GM23338 (cell line): ENCODE results near the gene MLKL. TPM values are rescaled to one million over a fixed set of nuclear protein-coding genes. Genes with fewer than 3 reads are reported as not detected.

Experiments
- ATAC-seq: fragments of 200-7000 bp; cut with Tn5 transposase; 3 replicates; pipeline ENCODE4 v1.9.1; 2020
- DNase-seq: peaks from one replicate; pipeline ENCODE4 v3.0.0-alpha.2; 2015; ENCODE audit warnings: low spot score
- H2AFZ ChIP-seq: fragments of 200-600 bp; sonication (generic); 2 replicates; pipeline ENCODE4 v1.8.0; 2016; ENCODE audit warnings: antibody characterized with exemption, mild to moderate bottlenecking, moderate library complexity
- H3F3A ChIP-seq: fragments of 200-600 bp; sonication (generic); replicated peaks from 2 replicates; pipeline ENCODE4 v1.8.0; 2017; ENCODE audit warnings: antibody characterized with exemption, mixed run types, low read depth
- H3K27ac ChIP-seq: fragments of 200-600 bp; sonication (generic); 2 replicates; pipeline ENCODE4 v1.6.1; 2016; ENCODE audit warnings: low read depth
- H3K27me3 ChIP-seq: fragments of 200-600 bp; sonication (generic); 2 replicates; pipeline ENCODE4 v1.8.0; 2016; ENCODE audit warnings: mild to moderate bottlenecking, mixed run types, moderate library complexity; ENCODE audit not compliant: insufficient read depth
- H3K36me3 ChIP-seq: fragments of 200-600 bp; sonication (generic); 2 replicates; pipeline ENCODE4 v1.8.0; 2016; ENCODE audit warnings: mild to moderate bottlenecking; ENCODE audit not compliant: insufficient read depth
- H3K4me1 ChIP-seq: fragments of 200-600 bp; sonication (generic); 2 replicates; pipeline ENCODE4 v1.8.0; 2016; ENCODE audit warnings: mild to moderate bottlenecking, moderate library complexity; ENCODE audit not compliant: insufficient read depth
- H3K4me2 ChIP-seq: fragments of 200-600 bp; sonication (generic); 2 replicates; pipeline ENCODE4 v1.7.1; 2017; ENCODE audit warnings: mixed run types
- H3K4me3 ChIP-seq: fragments of 200-600 bp; sonication (generic); 2 replicates; pipeline ENCODE4 v1.6.1; 2016; ENCODE audit warnings: mixed run types
- H3K79me2 ChIP-seq: fragments of 200-600 bp; sonication (generic); replicated peaks from 2 replicates; pipeline ENCODE4 v1.8.0; 2017; ENCODE audit warnings: mild to moderate bottlenecking; ENCODE audit not compliant: insufficient read depth
- H3K9me2 ChIP-seq: fragments of 200-600 bp; sonication (generic); 2 replicates; pipeline ENCODE4 v1.8.0; 2017; ENCODE audit not compliant: insufficient read depth
- H4K20me1 ChIP-seq: fragments of 200-600 bp; sonication (generic); replicated peaks from 2 replicates; pipeline ENCODE4 v1.8.0; 2017; ENCODE audit warnings: mild to moderate bottlenecking; ENCODE audit not compliant: insufficient read depth
- H3K27ac Mint-ChIP-seq: 2 replicates; pipeline ENCODE4 v1.8.0; 2020; ENCODE audit warnings: inconsistent platforms, mild to moderate bottlenecking, moderate library complexity, mixed read lengths
- H3K27me3 Mint-ChIP-seq: 3 replicates; pipeline ENCODE4 v1.8.0; 2022; ENCODE audit warnings: low read depth, mild to moderate bottlenecking, moderate library complexity, mixed read lengths, inconsistent platforms; ENCODE audit not compliant: insufficient read depth, poor library complexity
- H3K36me3 Mint-ChIP-seq: 3 replicates; pipeline ENCODE4 v1.8.0; 2021; ENCODE audit warnings: low read depth, mild to moderate bottlenecking, inconsistent platforms, moderate library complexity, mixed read lengths
- H3K4me1 Mint-ChIP-seq: 3 replicates; pipeline ENCODE4 v1.8.0; 2020; ENCODE audit warnings: mild to moderate bottlenecking, inconsistent platforms, mixed read lengths
- H3K4me3 Mint-ChIP-seq: 3 replicates; pipeline ENCODE4 v1.8.0; 2021; ENCODE audit warnings: moderate library complexity, mild to moderate bottlenecking, inconsistent platforms, mixed read lengths
- H3K9me3 Mint-ChIP-seq: 3 replicates; pipeline ENCODE4 v1.8.0; 2020; ENCODE audit warnings: moderate library complexity, mild to moderate bottlenecking, inconsistent platforms, mixed read lengths
- CREB1 ChIP-seq: fragments of 250-450 bp; sonication (Bioruptor Pico); IDR thresholded peaks from 2 replicates; pipeline ENCODE4 v1.5.0; 2020; ENCODE audit warnings: low read depth, mild to moderate bottlenecking, moderate library complexity
- EZH2 ChIP-seq: fragments of 200-600 bp; sonication (generic); IDR thresholded peaks from one replicate; pipeline ENCODE4 v1.8.0; 2017; ENCODE audit warnings: antibody characterized with exemption, mild to moderate bottlenecking, low read depth; ENCODE audit not compliant: unreplicated experiment
- JUNB ChIP-seq: IDR thresholded peaks from one replicate; pipeline ENCODE4 v1.6.1; 2016; ENCODE audit warnings: antibody characterized with exemption; ENCODE audit not compliant: unreplicated experiment
- POLR2AphosphoS5 ChIP-seq: IDR thresholded peaks from 2 replicates; pipeline ENCODE4 v1.6.1; 2016; ENCODE audit warnings: antibody characterized with exemption, low read depth
- STAT1 ChIP-seq: IDR thresholded peaks from one replicate; pipeline ENCODE4 v1.6.1; 2016; ENCODE audit warnings: antibody characterized with exemption; ENCODE audit not compliant: unreplicated experiment
- ZNF114 ChIP-seq: fragments of 250-450 bp; sonication (Bioruptor Pico); IDR thresholded peaks from 2 replicates; pipeline ENCODE4 v1.5.0; 2020; ENCODE audit warnings: mild to moderate bottlenecking, moderate library complexity
- ZNF331 ChIP-seq: fragments of 250-450 bp; sonication (Bioruptor Pico); IDR thresholded peaks from 2 replicates; pipeline ENCODE4 v1.5.0; 2020; ENCODE audit warnings: low read depth, mild to moderate bottlenecking, moderate library complexity
- ZNF462 ChIP-seq: fragments of 250-450 bp; sonication (Bioruptor Pico); IDR thresholded peaks from 2 replicates; pipeline ENCODE4 v1.5.0; 2020; ENCODE audit warnings: mild to moderate bottlenecking, moderate library complexity
- polyA plus RNA-seq: library from polyadenylated mRNA; unstranded; fragments of >200 nt; fragmentation: Nextera tagmentation; extraction: Ambion mirVana; gene quantifications from 2 replicates; pipeline ENCODE4 v1.2.1, GENCODE V29; 2016
- total RNA-seq: library from RNA; depleted of rRNA; stranded (reverse); fragments of >200 nt; shearing (Covaris generic); gene quantifications from 2 replicates; pipeline ENCODE4 v1.2.3, GENCODE V29; 2014
- TF ChIP-seq, protein P1 (sequence below): IDR thresholded peaks from 2 replicates; pipeline ENCODE4 v1.6.1; 2016; ENCODE audit warnings: antibody characterized with exemption
- TF ChIP-seq, protein P2 (sequence below), 2 experiments: fragments of 200-600 bp in 1 of 2; sonication (generic) in 1 of 2; conservative IDR thresholded peaks; 2 replicates each; pipeline versions ENCODE4 v1.5.1 to v1.6.1; 2016 to 2017; ENCODE audit warnings: antibody characterized with exemption in 2 of 2, low read depth in 2 of 2, mild to moderate bottlenecking in 2 of 2, moderate library complexity in 1 of 2
- TF ChIP-seq, protein P3 (sequence below): IDR thresholded peaks from one replicate; pipeline ENCODE4 v1.6.1; 2018; ENCODE audit warnings: antibody characterized with exemption; ENCODE audit not compliant: unreplicated experiment

The MLKL gene
- total and polyA plus RNA-seq, 2 experiments from 2014 or later = 5.1 to 9.7 TPM

DNA sequence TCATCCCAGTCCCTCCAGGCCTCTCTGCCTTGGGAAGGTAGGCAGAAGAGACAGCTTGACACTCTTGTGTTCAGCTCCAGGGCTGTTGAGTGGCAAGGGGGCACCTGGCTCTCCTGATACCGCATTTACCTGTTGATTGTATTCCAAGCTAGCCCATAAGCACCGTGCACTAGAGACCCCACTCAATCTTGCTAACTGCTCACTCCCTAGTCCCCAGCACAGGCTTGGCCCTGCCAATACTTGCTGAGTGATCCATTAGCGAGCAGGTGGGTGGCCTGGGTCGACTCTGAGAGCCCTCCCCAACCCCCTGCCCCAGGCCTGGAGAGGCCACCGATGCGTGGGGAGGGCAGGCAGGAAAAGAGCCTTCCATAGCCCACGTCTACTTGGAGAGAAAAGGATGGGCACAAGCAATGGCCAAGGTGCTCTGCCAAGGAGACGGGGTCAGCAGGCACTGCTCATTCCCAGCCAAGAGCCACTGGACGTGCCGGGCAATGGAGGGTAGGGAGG lies 44.5 kb upstream of the MLKL start (continued):
- TF ChIP-seq ZNF462 (CRISPR knock-in tag) = no peak
- TF ChIP-seq EZH2 = no peak
- no peak for TF ChIP-seq ZNF114
- TF ChIP-seq, protein P1, sequence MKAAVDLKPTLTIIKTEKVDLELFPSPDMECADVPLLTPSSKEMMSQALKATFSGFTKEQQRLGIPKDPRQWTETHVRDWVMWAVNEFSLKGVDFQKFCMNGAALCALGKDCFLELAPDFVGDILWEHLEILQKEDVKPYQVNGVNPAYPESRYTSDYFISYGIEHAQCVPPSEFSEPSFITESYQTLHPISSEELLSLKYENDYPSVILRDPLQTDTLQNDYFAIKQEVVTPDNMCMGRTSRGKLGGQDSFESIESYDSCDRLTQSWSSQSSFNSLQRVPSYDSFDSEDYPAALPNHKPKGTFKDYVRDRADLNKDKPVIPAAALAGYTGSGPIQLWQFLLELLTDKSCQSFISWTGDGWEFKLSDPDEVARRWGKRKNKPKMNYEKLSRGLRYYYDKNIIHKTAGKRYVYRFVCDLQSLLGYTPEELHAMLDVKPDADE = no peak

GRCh38 chr16:74744566-74744965 lies 43.9 kb upstream of the MLKL start:
- no peaks in the 10 kb centered on the region for H3K79me2 ChIP-seq
- Mint-ChIP-seq H3K36me3 (no peaks in the 10 kb centered on the region), H3K9me3 (no peaks in the 10 kb centered on the region), H3K4me1 (peaks cover 28% of the 10 kb centered on the region), H3K4me3 (no peak overlapping the region), H3K27ac (no peak overlapping the region), H3K27me3 (peaks cover 5% of the 10 kb centered on the region)
- peaks cover 7% of the 10 kb centered on the region; the same call in 1 of the 2 replicates for H3K4me1 ChIP-seq
- H3K36me3 ChIP-seq = no peaks in the 10 kb centered on the region
- no peaks in the 10 kb centered on the region for H3K27me3 ChIP-seq
- no peak overlapping the region for H3K27ac ChIP-seq
- H3F3A ChIP-seq = no peaks in the 10 kb centered on the region
- no peak overlapping the region for H2AFZ ChIP-seq
- DNase-seq (no peak), ATAC-seq (no peak)
- no peak overlapping the region for H3K4me2 ChIP-seq
- H3K9me2 ChIP-seq = no peaks in the 10 kb centered on the region
- H4K20me1 ChIP-seq = no peaks in the 10 kb centered on the region
- no peak overlapping the region for H3K4me3 ChIP-seq
- TF ChIP-seq, protein P2, sequence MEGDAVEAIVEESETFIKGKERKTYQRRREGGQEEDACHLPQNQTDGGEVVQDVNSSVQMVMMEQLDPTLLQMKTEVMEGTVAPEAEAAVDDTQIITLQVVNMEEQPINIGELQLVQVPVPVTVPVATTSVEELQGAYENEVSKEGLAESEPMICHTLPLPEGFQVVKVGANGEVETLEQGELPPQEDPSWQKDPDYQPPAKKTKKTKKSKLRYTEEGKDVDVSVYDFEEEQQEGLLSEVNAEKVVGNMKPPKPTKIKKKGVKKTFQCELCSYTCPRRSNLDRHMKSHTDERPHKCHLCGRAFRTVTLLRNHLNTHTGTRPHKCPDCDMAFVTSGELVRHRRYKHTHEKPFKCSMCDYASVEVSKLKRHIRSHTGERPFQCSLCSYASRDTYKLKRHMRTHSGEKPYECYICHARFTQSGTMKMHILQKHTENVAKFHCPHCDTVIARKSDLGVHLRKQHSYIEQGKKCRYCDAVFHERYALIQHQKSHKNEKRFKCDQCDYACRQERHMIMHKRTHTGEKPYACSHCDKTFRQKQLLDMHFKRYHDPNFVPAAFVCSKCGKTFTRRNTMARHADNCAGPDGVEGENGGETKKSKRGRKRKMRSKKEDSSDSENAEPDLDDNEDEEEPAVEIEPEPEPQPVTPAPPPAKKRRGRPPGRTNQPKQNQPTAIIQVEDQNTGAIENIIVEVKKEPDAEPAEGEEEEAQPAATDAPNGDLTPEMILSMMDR (conservative IDR thresholded peaks at IDR 0.05; ENCODE audit: low read depth in 2 of 2) = no peak
- TF ChIP-seq CREB1 (no peak), ZNF114 (no peak), JUNB (no peak), ZNF331 (CRISPR knock-in tag) (no peak), EZH2 (no peak), POLR2AphosphoS5 (no peak), STAT1 (no peak)
- TF ChIP-seq, protein P3, sequence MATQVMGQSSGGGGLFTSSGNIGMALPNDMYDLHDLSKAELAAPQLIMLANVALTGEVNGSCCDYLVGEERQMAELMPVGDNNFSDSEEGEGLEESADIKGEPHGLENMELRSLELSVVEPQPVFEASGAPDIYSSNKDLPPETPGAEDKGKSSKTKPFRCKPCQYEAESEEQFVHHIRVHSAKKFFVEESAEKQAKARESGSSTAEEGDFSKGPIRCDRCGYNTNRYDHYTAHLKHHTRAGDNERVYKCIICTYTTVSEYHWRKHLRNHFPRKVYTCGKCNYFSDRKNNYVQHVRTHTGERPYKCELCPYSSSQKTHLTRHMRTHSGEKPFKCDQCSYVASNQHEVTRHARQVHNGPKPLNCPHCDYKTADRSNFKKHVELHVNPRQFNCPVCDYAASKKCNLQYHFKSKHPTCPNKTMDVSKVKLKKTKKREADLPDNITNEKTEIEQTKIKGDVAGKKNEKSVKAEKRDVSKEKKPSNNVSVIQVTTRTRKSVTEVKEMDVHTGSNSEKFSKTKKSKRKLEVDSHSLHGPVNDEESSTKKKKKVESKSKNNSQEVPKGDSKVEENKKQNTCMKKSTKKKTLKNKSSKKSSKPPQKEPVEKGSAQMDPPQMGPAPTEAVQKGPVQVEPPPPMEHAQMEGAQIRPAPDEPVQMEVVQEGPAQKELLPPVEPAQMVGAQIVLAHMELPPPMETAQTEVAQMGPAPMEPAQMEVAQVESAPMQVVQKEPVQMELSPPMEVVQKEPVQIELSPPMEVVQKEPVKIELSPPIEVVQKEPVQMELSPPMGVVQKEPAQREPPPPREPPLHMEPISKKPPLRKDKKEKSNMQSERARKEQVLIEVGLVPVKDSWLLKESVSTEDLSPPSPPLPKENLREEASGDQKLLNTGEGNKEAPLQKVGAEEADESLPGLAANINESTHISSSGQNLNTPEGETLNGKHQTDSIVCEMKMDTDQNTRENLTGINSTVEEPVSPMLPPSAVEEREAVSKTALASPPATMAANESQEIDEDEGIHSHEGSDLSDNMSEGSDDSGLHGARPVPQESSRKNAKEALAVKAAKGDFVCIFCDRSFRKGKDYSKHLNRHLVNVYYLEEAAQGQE = no peak
- TF ChIP-seq, protein P1 = no peak
